Thyroid gland (tissue), 4 donors: ENCODE measurements around the gene PDZD7. TPM values are rescaled to one million over a fixed set of nuclear protein-coding genes. Genes with fewer than 3 reads are reported as not detected.

Experiments
- DNase-seq, 2 donors: peaks; one replicate each; pipeline ENCODE4 v3.0.0-alpha.2; 2019
- H3K27ac ChIP-seq, 3 donors: fragments of 200-600 bp; sonication (generic); 1 replicate in 2 of 3; 2 replicates in 1 of 3; pipeline ENCODE4 v1.5.1; 2016 to 2019; ENCODE audit warnings: mild to moderate bottlenecking in 1 of 3, moderate library complexity in 1 of 3
- H3K27me3 ChIP-seq: fragments of 200-600 bp; sonication (generic); one replicate; pipeline ENCODE4 v1.5.1; 2019
- H3K36me3 ChIP-seq, 2 donors: fragments of 200-600 bp; sonication (generic); one replicate each; pipeline ENCODE4 v1.5.1; 2016 to 2019
- H3K4me1 ChIP-seq, 2 donors: fragments of 200-600 bp; sonication (generic); one replicate each; pipeline ENCODE4 v1.5.1; 2017 to 2019
- H3K4me3 ChIP-seq, 3 donors: fragments of 200-600 bp; sonication (generic); replicated peaks in 1 of 3; 1 replicate in 2 of 3; 2 replicates in 1 of 3; pipeline ENCODE4 v1.5.1; 2016; ENCODE audit warnings: mild to moderate bottlenecking in 1 of 3
- H3K9me3 ChIP-seq: fragments of 200-600 bp; sonication (generic); one replicate; pipeline ENCODE4 v1.5.1; 2017
- POLR2A ChIP-seq, 2 donors: fragments of 450-650 bp; IDR thresholded peaks; one replicate each; pipeline ENCODE4 v1.6.1; 2017; ENCODE audit warnings: antibody characterized with exemption in 2 of 2, mild to moderate bottlenecking in 2 of 2, moderate library complexity in 1 of 2
- WGBS, 2 donors: methylation state at CpG; one replicate each; pipeline ENCODE4 v1.1.5; 2017; 5-methylcytosine and 5-hydroxymethylcytosine counted together
- intact Hi-C: fragments of 100-400 bp; cut with DNase I; formaldehyde crosslinking; loops from one replicate; pipeline ENCODE4 v1.15.1; 2023
- total RNA-seq, 4 donors: library from RNA; depleted of rRNA; stranded (reverse); fragments of >200 nt; gene quantifications; one replicate each; pipeline ENCODE4 v1.2.3, GENCODE V29; 2016
- TF ChIP-seq, protein P1 (sequence below), 6 experiments: fragments of 200-600 bp in 3 of 6; fragments of 450-650 bp in 3 of 6; sonication (generic) in 3 of 6; IDR thresholded peaks; one replicate each; pipeline ENCODE4 v1.5.1; 2016 to 2019; ENCODE audit warnings: antibody characterized with exemption in 6 of 6, mild to moderate bottlenecking in 2 of 6, inconsistent platforms in 1 of 6, moderate library complexity in 1 of 6

PDZD7 gene
- total RNA-seq, 4 donors from 2014 or later: 0.24 to 1.1 (median 0.69) TPM

DNA sequence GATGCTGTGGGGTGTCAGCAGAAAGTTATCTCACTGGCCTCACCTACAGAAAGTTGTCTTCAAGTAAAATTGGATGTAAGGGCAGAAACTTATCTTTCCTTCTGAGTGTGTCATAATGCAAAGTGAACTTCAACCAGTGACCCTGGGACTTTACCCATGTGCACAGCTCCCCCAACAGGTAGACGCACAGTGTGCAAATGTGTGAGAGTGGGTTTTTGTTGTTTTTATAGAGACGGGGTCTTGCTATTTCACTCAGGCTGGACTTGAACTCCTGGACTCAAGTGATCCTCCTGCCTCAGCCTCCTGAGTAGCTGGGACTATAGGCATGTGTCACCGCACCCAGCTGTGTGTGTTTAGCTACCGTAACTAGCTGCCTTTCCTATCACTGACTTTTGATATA is 24.5 kb upstream of the PDZD7 start:
- no peaks in the 10 kb centered on the region for H3K27me3 ChIP-seq
- TF ChIP-seq POLR2A (IDR thresholded peaks at IDR 0.05): no peak
- TF ChIP-seq, protein P1, sequence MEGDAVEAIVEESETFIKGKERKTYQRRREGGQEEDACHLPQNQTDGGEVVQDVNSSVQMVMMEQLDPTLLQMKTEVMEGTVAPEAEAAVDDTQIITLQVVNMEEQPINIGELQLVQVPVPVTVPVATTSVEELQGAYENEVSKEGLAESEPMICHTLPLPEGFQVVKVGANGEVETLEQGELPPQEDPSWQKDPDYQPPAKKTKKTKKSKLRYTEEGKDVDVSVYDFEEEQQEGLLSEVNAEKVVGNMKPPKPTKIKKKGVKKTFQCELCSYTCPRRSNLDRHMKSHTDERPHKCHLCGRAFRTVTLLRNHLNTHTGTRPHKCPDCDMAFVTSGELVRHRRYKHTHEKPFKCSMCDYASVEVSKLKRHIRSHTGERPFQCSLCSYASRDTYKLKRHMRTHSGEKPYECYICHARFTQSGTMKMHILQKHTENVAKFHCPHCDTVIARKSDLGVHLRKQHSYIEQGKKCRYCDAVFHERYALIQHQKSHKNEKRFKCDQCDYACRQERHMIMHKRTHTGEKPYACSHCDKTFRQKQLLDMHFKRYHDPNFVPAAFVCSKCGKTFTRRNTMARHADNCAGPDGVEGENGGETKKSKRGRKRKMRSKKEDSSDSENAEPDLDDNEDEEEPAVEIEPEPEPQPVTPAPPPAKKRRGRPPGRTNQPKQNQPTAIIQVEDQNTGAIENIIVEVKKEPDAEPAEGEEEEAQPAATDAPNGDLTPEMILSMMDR (IDR thresholded peaks at IDR 0.05): no peak
- no peak overlapping the region for H3K4me3 ChIP-seq
- no peak overlapping the region for H3K27ac ChIP-seq
- no peaks in the 10 kb centered on the region for H3K9me3 ChIP-seq
- H3K36me3 ChIP-seq: no peaks in the 10 kb centered on the region
- intact Hi-C loops: no loop called here
- no peak for DNase-seq
- WGBS, 2 donors: 85 to 86% methylated on average over 4 of the region's 4 CpGs
- H3K4me1 ChIP-seq: peaks cover 0 to 5% of the 10 kb centered on the region in 2 donors

DNA sequence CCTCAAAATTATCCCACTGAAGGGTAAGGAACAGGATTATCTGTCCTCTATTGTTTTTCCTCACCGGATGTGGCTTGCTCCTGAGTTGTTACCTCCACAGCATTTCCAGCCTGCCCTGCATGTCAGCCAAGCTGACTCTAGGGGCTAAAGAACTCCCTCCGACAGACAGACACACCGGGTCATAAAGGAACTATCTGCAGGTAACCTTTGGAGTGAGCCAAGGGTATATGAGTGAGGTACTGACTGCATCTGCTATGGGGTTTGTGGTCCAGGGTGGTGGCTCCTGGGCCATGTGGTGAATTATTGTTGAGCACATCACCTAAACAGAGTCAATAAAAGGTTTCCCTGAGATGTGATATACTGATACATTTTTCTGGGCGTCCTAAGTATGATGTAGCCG is 23.9 kb upstream of the PDZD7 start:
- DNase-seq: no peak
- H3K27ac ChIP-seq: no peak overlapping the region
- H3K4me3 ChIP-seq: no peak overlapping the region
- no peaks in the 10 kb centered on the region for H3K36me3 ChIP-seq
- intact Hi-C loops: no loop called here
- no peaks in the 10 kb centered on the region for H3K9me3 ChIP-seq
- no peak for TF ChIP-seq POLR2A (IDR thresholded peaks at IDR 0.05)
- TF ChIP-seq, protein P1 (IDR thresholded peaks at IDR 0.05): no peak
- WGBS, 2 donors: 85 to 93% methylated on average over 5 of the region's 5 CpGs
- peaks cover 3% of the 10 kb centered on the region for H3K27me3 ChIP-seq
- H3K4me1 ChIP-seq: peaks cover 3 to 7% of the 10 kb centered on the region in 2 donors

DNA sequence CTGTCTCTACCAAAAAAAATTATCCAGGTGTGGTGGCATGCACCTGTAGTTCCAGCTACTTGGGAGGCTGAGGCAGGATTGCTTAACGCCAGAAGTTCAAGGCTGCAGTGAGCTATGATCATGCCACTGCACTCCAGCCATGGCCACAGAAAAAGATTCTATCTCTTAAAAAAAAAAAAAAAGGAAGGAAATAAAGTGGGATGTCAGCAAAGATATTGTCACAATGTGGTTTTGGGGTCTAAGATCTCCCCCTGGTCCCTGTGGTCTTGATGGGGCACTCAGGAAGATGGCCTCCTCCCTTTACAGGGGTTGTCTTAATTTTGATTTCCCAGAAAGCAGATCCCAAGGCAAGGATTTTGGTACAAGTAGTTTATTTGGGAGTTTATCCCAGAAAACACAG is 23.4 kb upstream of the PDZD7 start:
- H3K36me3 ChIP-seq: no peaks in the 10 kb centered on the region
- TF ChIP-seq, protein P1 (IDR thresholded peaks at IDR 0.05): no peak
- no peak for TF ChIP-seq POLR2A (IDR thresholded peaks at IDR 0.05)
- DNase-seq: no peak
- H3K9me3 ChIP-seq: no peaks in the 10 kb centered on the region
- no peak overlapping the region for H3K27ac ChIP-seq
- no peak overlapping the region for H3K4me3 ChIP-seq
- WGBS, 2 donors: 95% methylated on average over 1 of the region's 1 CpG
- H3K27me3 ChIP-seq: peaks cover 6% of the 10 kb centered on the region
- H3K4me1 ChIP-seq: peaks cover 3 to 7% of the 10 kb centered on the region in 2 donors
- intact Hi-C loops: no loop called here

DNA sequence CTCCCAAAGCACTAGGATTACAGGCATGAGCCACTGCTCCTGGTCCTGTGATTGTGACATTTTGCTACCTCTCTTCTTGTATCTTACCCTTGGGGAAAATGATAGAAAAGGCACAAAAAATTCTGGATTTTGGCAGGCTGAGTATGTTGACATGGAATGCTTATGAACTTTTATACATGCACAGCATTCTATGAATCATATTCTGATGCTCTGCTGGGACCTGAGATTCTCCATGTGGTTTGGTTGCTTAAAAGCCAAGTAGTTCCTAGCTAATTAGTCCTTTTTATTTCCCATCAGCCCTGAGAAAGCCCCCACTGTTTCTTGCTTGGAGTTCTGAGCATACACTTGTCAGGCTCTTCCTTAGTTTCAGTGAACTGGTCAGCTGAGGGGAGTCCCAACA is 22.6 kb upstream of the PDZD7 start:
- no peak for DNase-seq
- TF ChIP-seq, protein P1 (IDR thresholded peaks at IDR 0.05): no peak
- no peak for TF ChIP-seq POLR2A (IDR thresholded peaks at IDR 0.05)
- Histone ChIP-seq H3K4me1 (peaks cover 3 to 7% of the 10 kb centered on the region in 2 donors), H3K27ac (no peak overlapping the region), H3K9me3 (no peaks in the 10 kb centered on the region), H3K36me3 (no peaks in the 10 kb centered on the region), H3K4me3 (no peak overlapping the region), H3K27me3 (peaks cover 12% of the 10 kb centered on the region)
- intact Hi-C loops: no loop called here

DNA sequence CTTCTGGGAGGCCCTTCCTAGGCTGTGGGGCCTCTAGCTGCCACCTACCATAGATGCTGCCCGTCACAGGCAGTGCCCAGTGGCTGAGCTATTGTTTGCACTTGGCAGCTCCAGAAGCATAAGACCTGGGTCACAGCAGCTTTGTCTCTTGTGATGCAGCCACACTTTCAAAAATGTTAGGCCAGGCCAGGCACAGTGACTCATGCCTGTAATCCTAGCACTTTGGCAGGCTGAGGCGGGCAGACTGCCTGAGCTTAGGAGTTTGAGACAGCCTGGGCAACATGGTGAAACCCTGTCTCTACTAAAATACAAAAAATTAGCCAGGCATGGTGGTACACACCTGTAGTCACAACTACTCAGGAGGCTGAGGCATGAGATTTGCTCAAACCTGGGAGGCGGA is 21.4 kb upstream of the PDZD7 start:
- DNase-seq: no peak
- Histone ChIP-seq H3K4me3 (no peak overlapping the region), H3K9me3 (no peaks in the 10 kb centered on the region), H3K27me3 (peaks cover 22% of the 10 kb centered on the region), H3K27ac (no peak overlapping the region), H3K36me3 (no peaks in the 10 kb centered on the region), H3K4me1 (peaks cover 3 to 7% of the 10 kb centered on the region in 2 donors)
- 98 to 100% methylated on average over 3 of the region's 3 CpGs for WGBS, 2 donors
- intact Hi-C loops: no loop called here
- TF ChIP-seq, protein P1 (IDR thresholded peaks at IDR 0.05): no peak
- TF ChIP-seq POLR2A (IDR thresholded peaks at IDR 0.05): no peak
